SK-N-SH (cell line): ENCODE data around the gene PDXP. TPM values are rescaled to one million over a fixed set of nuclear protein-coding genes. Genes with fewer than 3 reads are reported as not detected.

Experiments used
- CTCF ChIA-PET: fragments of 300-600, 350-600 bp; formaldehyde crosslinking; extraction: SDS; loops from one replicate; lab custom pipeline; 2021; lab: Yijun Ruan, JAX
- POLR2A ChIA-PET: fragments of 350-600 bp; sonication (Branson Sonifier 250); formaldehyde crosslinking; extraction: SDS; loops from one replicate; lab custom pipeline; 2020; ENCODE audit warnings: antibody characterized with exemption, inconsistent platforms; lab: Yijun Ruan, JAX
- DNase-seq: peaks from one replicate; pipeline ENCODE4 v3.0.0; 2012
- H2AFZ ChIP-seq: fragments of 200-600 bp; sonication (generic); 2 replicates; pipeline ENCODE4 v1.8.1; 2016; ENCODE audit warnings: antibody characterized with exemption, mild to moderate bottlenecking, low read depth
- H3F3A ChIP-seq: fragments of 200-600 bp; sonication (generic); replicated peaks from 2 replicates; pipeline ENCODE3; 2016; ENCODE audit warnings: antibody characterized with exemption, mild to moderate bottlenecking; ENCODE audit not compliant: insufficient read depth
- H3K27ac ChIP-seq, 2 experiments: fragments of 200-500 bp in 1 of 2; fragments of 200-600 bp in 1 of 2; sonication (Bioruptor generic) in 1 of 2; sonication (generic), shearing (Covaris generic) in 1 of 2; 2 replicates each; pipeline versions ENCODE4 v1.5.1 to v1.6.1; 2014 to 2016; ENCODE audit warnings: low read depth in 2 of 2, inconsistent platforms in 1 of 2, low read length in 1 of 2, mild to moderate bottlenecking in 1 of 2, mixed read lengths in 1 of 2
- H3K27me3 ChIP-seq: fragments of 200-600 bp; sonication (generic), shearing (Covaris generic); 2 replicates; pipeline ENCODE4 v1.6.1; 2016; ENCODE audit warnings: mixed run types; ENCODE audit not compliant: insufficient read depth
- H3K36me3 ChIP-seq, 2 experiments: fragments of 200-500 bp in 1 of 2; fragments of 200-600 bp in 1 of 2; sonication (Bioruptor generic) in 1 of 2; sonication (generic) in 1 of 2; replicated peaks in 1 of 2; 2 replicates each; pipeline versions ENCODE3 to v1.5.1; 2014 to 2016; ENCODE audit warnings: low read length in 1 of 2, mild to moderate bottlenecking in 1 of 2; ENCODE audit not compliant: insufficient read depth in 2 of 2, control insufficient read depth in 1 of 2
- H3K4me1 ChIP-seq, 2 experiments: fragments of 200-500 bp in 1 of 2; fragments of 200-600 bp in 1 of 2; sonication (Bioruptor generic) in 1 of 2; sonication (generic), shearing (Covaris generic) in 1 of 2; 2 replicates each; pipeline versions ENCODE4 v1.5.1 to v1.6.1; 2014 to 2016; ENCODE audit warnings: low read depth in 1 of 2, low read length in 1 of 2, mixed run types in 1 of 2; ENCODE audit not compliant: insufficient read depth in 2 of 2, control insufficient read depth in 1 of 2
- H3K4me2 ChIP-seq: fragments of 200-600 bp; sonication (generic), shearing (Covaris generic); 2 replicates; pipeline ENCODE4 v1.6.1; 2017; ENCODE audit warnings: mixed run types
- H3K4me3 ChIP-seq, 2 experiments: fragments of 200-500 bp in 1 of 2; fragments of 200-600 bp in 1 of 2; sonication (Bioruptor generic) in 1 of 2; sonication (generic), shearing (Covaris generic) in 1 of 2; 2 replicates each; pipeline versions ENCODE4 v1.5.1 to v1.8.1; 2014 to 2016; ENCODE audit warnings: low read depth in 2 of 2, inconsistent platforms in 1 of 2, low read length in 1 of 2, mild to moderate bottlenecking in 1 of 2, mixed read lengths in 1 of 2, moderate library complexity in 1 of 2
- H3K79me2 ChIP-seq: fragments of 200-600 bp; sonication (generic); 2 replicates; pipeline ENCODE4 v1.8.1; 2017; ENCODE audit warnings: mild to moderate bottlenecking; ENCODE audit not compliant: insufficient read depth
- H3K9ac ChIP-seq: fragments of 200-600 bp; sonication (generic); 2 replicates; pipeline ENCODE4 v1.6.1; 2017; ENCODE audit warnings: mixed run types
- H3K9me2 ChIP-seq: fragments of 200-600 bp; sonication (generic); 2 replicates; pipeline ENCODE4 v1.6.1; 2017; ENCODE audit warnings: mixed run types
- H3K9me3 ChIP-seq: fragments of 200-600 bp; sonication (generic); 2 replicates; pipeline ENCODE4 v1.6.1; 2017; ENCODE audit warnings: mixed run types, mild to moderate bottlenecking, moderate library complexity
- H4K20me1 ChIP-seq: fragments of 200-600 bp; sonication (generic); 2 replicates; pipeline ENCODE4 v1.6.1; 2017; ENCODE audit warnings: mild to moderate bottlenecking, mixed run types; ENCODE audit not compliant: insufficient read depth
- EP300 ChIP-seq, 2 experiments: IDR thresholded peaks; 2 replicates each; pipeline versions ENCODE4 v1.4.0 to v1.6.1; 2012; ENCODE audit warnings: borderline replicate concordance in 1 of 2, low read depth in 1 of 2, low read length in 1 of 2
- EZH2phosphoT487 ChIP-seq: fragments of 200-600 bp; sonication (generic); IDR thresholded peaks from 2 replicates; pipeline ENCODE4 v1.6.1; 2017; ENCODE audit warnings: low read depth, mixed run types, mild to moderate bottlenecking, antibody characterized with exemption, moderate library complexity, borderline replicate concordance
- FOSL2 ChIP-seq: IDR thresholded peaks from 2 replicates; pipeline ENCODE4 v1.4.0; 2012; ENCODE audit warnings: low read depth, mild to moderate bottlenecking, moderate library complexity, borderline replicate concordance
- FOXJ3 ChIP-seq: sonication (generic); formaldehyde crosslinking; IDR thresholded peaks from 2 replicates; pipeline ENCODE4 v1.5.1; 2020; ENCODE audit warnings: mild to moderate bottlenecking, missing genetic modification reagents
- GATA2 ChIP-seq: sonication (generic); formaldehyde crosslinking; IDR thresholded peaks from 2 replicates; pipeline ENCODE4 v1.5.0; 2020; ENCODE audit warnings: mild to moderate bottlenecking, missing genetic modification reagents
- MXI1 ChIP-seq: IDR thresholded peaks from 2 replicates; pipeline ENCODE4 v1.6.1; 2012; ENCODE audit warnings: mild to moderate bottlenecking, low read depth, low read length, improper control_type of control experiment
- RAD21 ChIP-seq: IDR thresholded peaks from 2 replicates; pipeline ENCODE4 v1.6.1; 2012; ENCODE audit warnings: mild to moderate bottlenecking, low read length
- RFX5 ChIP-seq: IDR thresholded peaks from 2 replicates; pipeline ENCODE4 v1.6.1; 2012; ENCODE audit warnings: mild to moderate bottlenecking, improper control_type of control experiment, low read length
- RXRA ChIP-seq: IDR thresholded peaks from 2 replicates; pipeline ENCODE4 v1.4.0; 2012; ENCODE audit warnings: low read depth, mild to moderate bottlenecking, borderline replicate concordance
- SIN3A ChIP-seq: IDR thresholded peaks from 2 replicates; pipeline ENCODE4 v1.6.1; 2012; ENCODE audit warnings: low read depth, mild to moderate bottlenecking, low read length, moderate library complexity, borderline replicate concordance
- TEAD4 ChIP-seq: IDR thresholded peaks from 2 replicates; pipeline ENCODE4 v1.4.0; 2012; ENCODE audit warnings: mild to moderate bottlenecking, borderline replicate concordance; ENCODE audit not compliant: insufficient read depth
- YY1 ChIP-seq: IDR thresholded peaks from 2 replicates; pipeline ENCODE4 v1.4.0; 2012; ENCODE audit warnings: low read depth, mild to moderate bottlenecking
- WGBS: methylation state at CpG from one replicate; pipeline ENCODE4 v1.1.6; 2017; ENCODE audit warnings: low lambda C conversion rate; 5-methylcytosine and 5-hydroxymethylcytosine counted together
- polyA plus RNA-seq, 3 experiments: library from polyadenylated mRNA; depleted of rRNA; stranded (reverse); fragments of >200 nt; gene quantifications; 2 replicates each; pipeline ENCODE4 v1.2.3, GENCODE V29; 2012
- TF ChIP-seq, protein P1 (sequence below): IDR thresholded peaks from 2 replicates; pipeline ENCODE4 v1.6.1; 2012; ENCODE audit warnings: mild to moderate bottlenecking, low read depth, low read length, moderate library complexity

The PDXP gene
- polyA plus RNA-seq, 1 of the 3 experiments (the other 2 are of a cell fraction) = 22.5 TPM

- POLR2A ChIA-PET = interaction anchor here (1.1 kb wide), 1 partner anchor 12 kb away, joined by 4 read pairs; no protein-coding TSS in a partner anchor
- CTCF ChIA-PET = interaction anchor here (0.7 to 34.3 kb wide), 10 partner anchors 8 to 160 kb away, joined by 3 to 898 read pairs (median 6); partner anchors contain the start of genes LGALS1, NOL12 and PDXP
- H3K4me1 ChIP-seq = peaks cover 23 to 41% of the 10 kb centered on the region in 2 experiments
These were observed 26.9 kb upstream of the PDXP start for GRCh38 chr22:37631448-37632173.

DNA sequence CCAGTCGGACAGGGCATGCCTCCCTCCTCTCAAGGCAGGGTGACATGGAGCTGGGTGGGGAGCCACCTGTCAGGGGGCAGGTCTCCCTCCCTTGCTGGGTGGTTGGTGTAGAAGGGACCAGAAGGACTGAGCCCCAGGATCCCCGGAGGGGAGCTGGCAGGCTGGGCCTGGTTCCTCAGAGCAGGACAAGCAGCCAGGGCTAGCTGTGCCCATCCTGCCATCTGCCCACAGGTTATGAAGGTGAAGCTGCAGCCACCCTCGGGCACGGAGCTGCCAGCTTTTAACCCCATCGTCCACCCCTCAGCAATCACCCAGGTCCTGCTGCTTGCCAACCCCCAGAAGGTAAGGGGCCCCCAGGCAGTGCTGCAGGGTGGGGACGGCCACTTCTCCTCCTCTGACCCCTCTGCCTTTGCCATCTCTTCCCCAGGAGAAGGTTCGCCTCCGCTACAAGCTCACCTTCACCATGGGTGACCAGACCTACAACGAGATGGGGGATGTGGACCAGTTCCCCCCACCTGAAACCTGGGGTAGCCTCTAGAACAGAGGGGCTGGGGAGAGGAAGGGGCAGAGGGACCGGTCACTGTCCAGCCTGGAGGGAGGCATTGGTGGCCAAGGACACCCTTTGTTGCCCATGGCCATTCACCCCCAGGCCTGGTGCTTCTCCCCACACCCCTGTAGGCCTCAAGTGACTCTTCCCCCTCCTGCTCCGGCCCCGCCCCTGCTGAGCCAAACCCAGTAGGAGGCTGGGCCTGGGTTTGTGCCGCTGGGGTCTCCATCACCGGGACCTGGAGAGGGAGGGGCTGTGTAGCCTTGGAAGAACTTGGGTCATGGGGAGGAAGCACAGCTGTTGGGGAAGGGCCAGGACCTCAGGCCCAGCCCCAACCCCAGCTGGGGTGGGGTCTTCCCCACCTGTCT is 26.1 kb upstream of the PDXP start:
- Histone ChIP-seq H3K79me2 (no peaks in the 10 kb centered on the region), H3K4me3 (no peak overlapping the region), H3K36me3 (peaks cover 0 to 22% of the 10 kb centered on the region in 2 experiments), H3K27me3 (no peaks in the 10 kb centered on the region), H4K20me1 (no peaks in the 10 kb centered on the region), H3F3A (peaks cover 14% of the 10 kb centered on the region)
- DNase-seq = no peak
- POLR2A ChIA-PET = interaction anchor here (1.1 to 2.3 kb wide), 3 partner anchors 11 to 24 kb away, joined by 4 to 16 read pairs (median 9); partner anchors contain the start of gene GGA1
- WGBS = 89% methylated on average over 3 of the region's 14 CpGs
- TF ChIP-seq SIN3A (no peak), TEAD4 (no peak), YY1 (no peak), GATA2 (CRISPR knock-in tag) (no peak), EZH2phosphoT487 (no peak)
- TF ChIP-seq, all 33 proteins: peak for 0
- CTCF ChIA-PET = interaction anchor here (0.7 to 34.3 kb wide), 14 partner anchors 7 to 160 kb away, joined by 3 to 898 read pairs (median 8); partner anchors contain the start of genes LGALS1, NOL12 and PDXP
- H2AFZ ChIP-seq = no peak overlapping the region
- peaks cover 23 to 49% of the 10 kb centered on the region in 2 experiments for H3K4me1 ChIP-seq
- no peak overlapping the region for H3K9ac ChIP-seq
- no peaks in the 10 kb centered on the region for H3K9me3 ChIP-seq
- peak overlapping the region; percentile 69 to 98; a peak in 3 of 4 replicates for H3K27ac ChIP-seq
- H3K9me2 ChIP-seq = no peaks in the 10 kb centered on the region
- H3K4me2 ChIP-seq = 0 out of 2 replicates have a peak overlapping the region, but pooled peaks have one; percentile 71

More at GRCh38 chr22:37631448-37632173, 26.9 kb upstream of the PDXP start:
- H3K4me2 ChIP-seq = no peak overlapping the region
- no peaks in the 10 kb centered on the region for H3K9me2 ChIP-seq
- TF ChIP-seq RXRA = no peak
- no peak for TF ChIP-seq EZH2phosphoT487
- no peak for TF ChIP-seq FOXJ3
- no peak for TF ChIP-seq RAD21
- no peak for TF ChIP-seq RFX5
- TF ChIP-seq FOSL2 = no peak
- TF ChIP-seq, protein P1, sequence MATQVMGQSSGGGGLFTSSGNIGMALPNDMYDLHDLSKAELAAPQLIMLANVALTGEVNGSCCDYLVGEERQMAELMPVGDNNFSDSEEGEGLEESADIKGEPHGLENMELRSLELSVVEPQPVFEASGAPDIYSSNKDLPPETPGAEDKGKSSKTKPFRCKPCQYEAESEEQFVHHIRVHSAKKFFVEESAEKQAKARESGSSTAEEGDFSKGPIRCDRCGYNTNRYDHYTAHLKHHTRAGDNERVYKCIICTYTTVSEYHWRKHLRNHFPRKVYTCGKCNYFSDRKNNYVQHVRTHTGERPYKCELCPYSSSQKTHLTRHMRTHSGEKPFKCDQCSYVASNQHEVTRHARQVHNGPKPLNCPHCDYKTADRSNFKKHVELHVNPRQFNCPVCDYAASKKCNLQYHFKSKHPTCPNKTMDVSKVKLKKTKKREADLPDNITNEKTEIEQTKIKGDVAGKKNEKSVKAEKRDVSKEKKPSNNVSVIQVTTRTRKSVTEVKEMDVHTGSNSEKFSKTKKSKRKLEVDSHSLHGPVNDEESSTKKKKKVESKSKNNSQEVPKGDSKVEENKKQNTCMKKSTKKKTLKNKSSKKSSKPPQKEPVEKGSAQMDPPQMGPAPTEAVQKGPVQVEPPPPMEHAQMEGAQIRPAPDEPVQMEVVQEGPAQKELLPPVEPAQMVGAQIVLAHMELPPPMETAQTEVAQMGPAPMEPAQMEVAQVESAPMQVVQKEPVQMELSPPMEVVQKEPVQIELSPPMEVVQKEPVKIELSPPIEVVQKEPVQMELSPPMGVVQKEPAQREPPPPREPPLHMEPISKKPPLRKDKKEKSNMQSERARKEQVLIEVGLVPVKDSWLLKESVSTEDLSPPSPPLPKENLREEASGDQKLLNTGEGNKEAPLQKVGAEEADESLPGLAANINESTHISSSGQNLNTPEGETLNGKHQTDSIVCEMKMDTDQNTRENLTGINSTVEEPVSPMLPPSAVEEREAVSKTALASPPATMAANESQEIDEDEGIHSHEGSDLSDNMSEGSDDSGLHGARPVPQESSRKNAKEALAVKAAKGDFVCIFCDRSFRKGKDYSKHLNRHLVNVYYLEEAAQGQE = no peak
- no peak for TF ChIP-seq SIN3A
- TF ChIP-seq EP300 (IDR thresholded peaks at IDR 0.05; ENCODE audit: borderline replicate concordance in 1 of 2, low read depth in 1 of 2, low read length in 1 of 2) = no peak
- no peak for TF ChIP-seq MXI1
- no peak overlapping the region for H3K9ac ChIP-seq
- H4K20me1 ChIP-seq = no peaks in the 10 kb centered on the region
- no peak overlapping the region for H3K4me3 ChIP-seq
- H3K27me3 ChIP-seq = no peaks in the 10 kb centered on the region
- peaks cover 0 to 23% of the 10 kb centered on the region in 2 experiments for H3K36me3 ChIP-seq
- DNase-seq = no peak
- no peaks in the 10 kb centered on the region for H3K79me2 ChIP-seq
- 97% methylated on average over 6 of the region's 19 CpGs for WGBS
- peaks cover 19% of the 10 kb centered on the region for H3F3A ChIP-seq
- peak overlapping the region in 1 of 2 experiments; percentile 14; a peak in 1 of 4 replicates for H3K27ac ChIP-seq
- no peak overlapping the region for H2AFZ ChIP-seq
- no peaks in the 10 kb centered on the region for H3K9me3 ChIP-seq
